ENCODE results near the gene MRPS15.

DNA sequence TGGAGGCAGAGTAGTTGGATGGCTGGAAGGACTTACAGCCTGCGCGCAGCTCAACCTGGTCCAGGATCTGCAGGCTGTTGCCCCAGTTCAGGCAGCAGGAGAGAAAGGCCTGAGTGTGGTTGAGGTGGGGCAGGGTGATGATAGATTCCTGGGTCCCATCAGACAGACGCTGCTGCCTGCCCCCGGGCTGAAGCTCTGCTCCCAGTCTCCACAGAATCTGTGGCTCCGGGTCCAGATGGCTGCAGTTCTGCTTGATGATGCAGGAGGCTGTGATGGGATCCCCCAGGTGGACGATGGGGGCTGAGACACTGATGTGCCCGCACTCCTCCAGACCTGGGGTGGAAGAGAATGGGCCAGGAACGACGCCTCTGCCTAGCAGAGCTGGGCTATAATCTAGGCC lies 11.2 kb upstream of the MRPS15 start:
- TF ChIP-seq, protein P1, sequence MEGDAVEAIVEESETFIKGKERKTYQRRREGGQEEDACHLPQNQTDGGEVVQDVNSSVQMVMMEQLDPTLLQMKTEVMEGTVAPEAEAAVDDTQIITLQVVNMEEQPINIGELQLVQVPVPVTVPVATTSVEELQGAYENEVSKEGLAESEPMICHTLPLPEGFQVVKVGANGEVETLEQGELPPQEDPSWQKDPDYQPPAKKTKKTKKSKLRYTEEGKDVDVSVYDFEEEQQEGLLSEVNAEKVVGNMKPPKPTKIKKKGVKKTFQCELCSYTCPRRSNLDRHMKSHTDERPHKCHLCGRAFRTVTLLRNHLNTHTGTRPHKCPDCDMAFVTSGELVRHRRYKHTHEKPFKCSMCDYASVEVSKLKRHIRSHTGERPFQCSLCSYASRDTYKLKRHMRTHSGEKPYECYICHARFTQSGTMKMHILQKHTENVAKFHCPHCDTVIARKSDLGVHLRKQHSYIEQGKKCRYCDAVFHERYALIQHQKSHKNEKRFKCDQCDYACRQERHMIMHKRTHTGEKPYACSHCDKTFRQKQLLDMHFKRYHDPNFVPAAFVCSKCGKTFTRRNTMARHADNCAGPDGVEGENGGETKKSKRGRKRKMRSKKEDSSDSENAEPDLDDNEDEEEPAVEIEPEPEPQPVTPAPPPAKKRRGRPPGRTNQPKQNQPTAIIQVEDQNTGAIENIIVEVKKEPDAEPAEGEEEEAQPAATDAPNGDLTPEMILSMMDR (conservative IDR thresholded peaks at IDR 0.05; ENCODE audit: low read length), result no peak
- TF ChIP-seq EZH2phosphoT487 (IDR thresholded peaks at IDR 0.05; ENCODE audit: borderline replicate concordance, low read depth, low read length), result no peak
